ENCODE data around the gene ESF1.

ESF1 gene

GRCh38 chr20:13671916-13672378 is 112.8 kb downstream of the ESF1 start:
- DNase-seq: no peak

GRCh38 chr20:13671512-13671911 is 113.2 kb downstream of the ESF1 start:
- DNase-seq: no peak

- no peak for DNase-seq
Observed at GRCh38 chr20:13670160-13670559, 114.6 kb downstream of the ESF1 start.

- DNase-seq: no peak
Observed at GRCh38 chr20:13665709-13666395, 118.9 kb downstream of the ESF1 start.

All from NCI-H1694 (cell line).